ENCODE measurements around the gene ZDHHC14. TPM values are rescaled to one million over a fixed set of nuclear protein-coding genes. Genes with fewer than 3 reads are reported as not detected.

ZDHHC14 gene
- polyA plus RNA-seq, 1 donor (not counting 4 experiments of a cell fraction or from before 2014, with no cell fraction given) = 6.4 TPM

DNA sequence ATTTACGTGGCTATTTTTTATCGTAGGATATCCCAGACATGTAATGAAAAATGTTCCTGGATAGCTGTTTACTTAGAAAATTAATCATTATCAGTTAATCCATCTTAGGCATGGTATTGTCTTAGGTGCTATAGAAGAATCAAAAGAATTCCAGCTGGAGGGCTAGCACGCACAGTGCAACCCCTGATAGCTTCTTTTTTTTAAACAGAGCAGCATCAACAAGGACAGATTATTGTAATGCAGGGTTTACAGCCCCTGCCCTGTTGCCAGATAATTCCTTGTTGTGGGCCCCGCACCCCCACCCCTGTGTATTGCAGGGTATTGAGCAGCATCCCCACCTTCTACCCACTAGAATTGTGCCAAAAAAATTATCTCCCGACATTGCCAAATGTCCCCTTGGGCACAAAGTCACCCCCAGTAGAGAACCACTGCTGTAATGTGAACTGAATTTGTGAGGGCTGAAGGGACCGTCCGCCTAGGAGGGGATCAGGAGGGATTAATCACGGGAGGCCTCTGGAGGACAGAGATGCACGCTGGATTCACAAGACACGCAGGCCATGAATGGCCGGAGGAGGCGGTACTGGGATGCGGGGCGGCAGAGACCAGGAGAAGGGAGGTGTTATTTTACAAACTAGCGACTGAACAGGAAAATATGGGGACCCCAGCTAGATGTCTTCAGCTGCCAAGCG lies 174.6 kb downstream of the ZDHHC14 start:
- Histone ChIP-seq H3K27me3 (ENCODE audit: control insufficient read depth, extremely low read depth, insufficient read depth, low read length) (no peaks in the 10 kb centered on the region), H3K9me3 (ENCODE audit: control insufficient read depth, low read depth, low read length) (no peaks in the 10 kb centered on the region), H3K79me2 (ENCODE audit: control insufficient read depth, insufficient read depth, low read length) (no peaks in the 10 kb centered on the region), H3K4me3 (ENCODE audit: control insufficient read depth in 2 of 3, extremely low read depth in 1 of 3, insufficient read depth in 2 of 3, low read depth in 1 of 3, low read length in 3 of 3) (no peak overlapping the region), H3K36me3 (ENCODE audit: control insufficient read depth in 2 of 2, extremely low read depth in 1 of 2, insufficient read depth in 2 of 2, low read length in 2 of 2) (no peaks in the 10 kb centered on the region), H2AFZ (ENCODE audit: control insufficient read depth, low read length) (no peak overlapping the region), H3K4me1 (ENCODE audit: control insufficient read depth, extremely low read depth, insufficient read depth, low read length) (peaks cover 13% of the 10 kb centered on the region), H4K20me1 (ENCODE audit: control insufficient read depth, extremely low read depth, insufficient read depth, low read length) (no peaks in the 10 kb centered on the region), H3K9me1 (ENCODE audit: control insufficient read depth, extremely low read depth, insufficient read depth, low read length) (peaks cover 5% of the 10 kb centered on the region), H3K4me2 (ENCODE audit: control insufficient read depth, extremely low read depth, insufficient read depth, low read depth, low read length) (no peak overlapping the region), H3K9ac (ENCODE audit: control insufficient read depth, extremely low read depth, insufficient read depth, low read length) (no peak overlapping the region), H3K27ac (ENCODE audit: control insufficient read depth, insufficient read depth, low read length) (no peak overlapping the region)
- no peak for DNase-seq (ENCODE audit: low read depth, low spot score)
- FAIRE-seq = no peak
- TF ChIP-seq, protein P1, sequence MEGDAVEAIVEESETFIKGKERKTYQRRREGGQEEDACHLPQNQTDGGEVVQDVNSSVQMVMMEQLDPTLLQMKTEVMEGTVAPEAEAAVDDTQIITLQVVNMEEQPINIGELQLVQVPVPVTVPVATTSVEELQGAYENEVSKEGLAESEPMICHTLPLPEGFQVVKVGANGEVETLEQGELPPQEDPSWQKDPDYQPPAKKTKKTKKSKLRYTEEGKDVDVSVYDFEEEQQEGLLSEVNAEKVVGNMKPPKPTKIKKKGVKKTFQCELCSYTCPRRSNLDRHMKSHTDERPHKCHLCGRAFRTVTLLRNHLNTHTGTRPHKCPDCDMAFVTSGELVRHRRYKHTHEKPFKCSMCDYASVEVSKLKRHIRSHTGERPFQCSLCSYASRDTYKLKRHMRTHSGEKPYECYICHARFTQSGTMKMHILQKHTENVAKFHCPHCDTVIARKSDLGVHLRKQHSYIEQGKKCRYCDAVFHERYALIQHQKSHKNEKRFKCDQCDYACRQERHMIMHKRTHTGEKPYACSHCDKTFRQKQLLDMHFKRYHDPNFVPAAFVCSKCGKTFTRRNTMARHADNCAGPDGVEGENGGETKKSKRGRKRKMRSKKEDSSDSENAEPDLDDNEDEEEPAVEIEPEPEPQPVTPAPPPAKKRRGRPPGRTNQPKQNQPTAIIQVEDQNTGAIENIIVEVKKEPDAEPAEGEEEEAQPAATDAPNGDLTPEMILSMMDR (optimal IDR thresholded peaks at IDR 0.05 in 1 of 3, IDR thresholded peaks at IDR 0.05 in 1 of 3, conservative IDR thresholded peaks at IDR 0.05 in 1 of 3; ENCODE audit: extremely low read depth in 1 of 3, insufficient read depth in 2 of 3, low read length in 3 of 3) = no peak
- no peak for TF ChIP-seq EZH2 (IDR thresholded peaks at IDR 0.05; ENCODE audit: low read length)
- dilution Hi-C loops (cut with MboI; ENCODE audit: extremely low pct_ligation_motif_present, low sequenced_read_pairs) = no loop called here

DNA sequence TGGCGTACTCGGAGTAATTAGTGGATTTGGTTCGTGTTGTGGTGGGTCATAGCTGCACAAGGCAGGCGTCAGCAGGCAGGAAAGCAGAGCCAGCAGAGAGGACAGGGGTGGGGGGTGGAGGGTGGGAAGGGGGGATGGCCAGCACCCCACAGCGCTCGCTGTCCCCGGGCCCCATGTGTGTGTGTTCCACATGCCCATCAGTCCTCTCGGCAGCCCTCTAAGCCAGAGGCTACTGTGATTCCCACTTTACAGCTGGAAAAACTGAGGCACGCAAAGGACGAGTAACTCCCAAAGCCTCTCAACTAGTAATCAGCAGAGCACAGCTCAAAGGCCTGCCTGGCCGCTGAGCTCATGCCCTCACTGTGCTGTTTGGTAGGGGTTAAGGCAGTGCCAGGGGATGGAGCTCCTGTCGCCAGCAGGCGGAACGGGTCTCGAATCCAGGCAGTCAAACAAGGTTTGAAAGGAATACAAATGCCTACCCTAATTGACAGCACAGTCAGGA lies 175.2 kb downstream of the ZDHHC14 start:
- Histone ChIP-seq H3K79me2 (ENCODE audit: control insufficient read depth, insufficient read depth, low read length) (no peaks in the 10 kb centered on the region), H3K36me3 (ENCODE audit: control insufficient read depth in 2 of 2, extremely low read depth in 1 of 2, insufficient read depth in 2 of 2, low read length in 2 of 2) (no peaks in the 10 kb centered on the region), H4K20me1 (ENCODE audit: control insufficient read depth, extremely low read depth, insufficient read depth, low read length) (no peaks in the 10 kb centered on the region), H3K4me1 (ENCODE audit: control insufficient read depth, extremely low read depth, insufficient read depth, low read length) (peaks cover 7% of the 10 kb centered on the region), H2AFZ (ENCODE audit: control insufficient read depth, low read length) (no peak overlapping the region), H3K9ac (ENCODE audit: control insufficient read depth, extremely low read depth, insufficient read depth, low read length) (no peak overlapping the region), H3K9me1 (ENCODE audit: control insufficient read depth, extremely low read depth, insufficient read depth, low read length) (peaks cover under 1% of the 10 kb centered on the region), H3K4me3 (ENCODE audit: control insufficient read depth in 2 of 3, extremely low read depth in 1 of 3, insufficient read depth in 2 of 3, low read depth in 1 of 3, low read length in 3 of 3) (no peak overlapping the region), H3K27me3 (ENCODE audit: control insufficient read depth, extremely low read depth, insufficient read depth, low read length) (no peaks in the 10 kb centered on the region), H3K4me2 (ENCODE audit: control insufficient read depth, extremely low read depth, insufficient read depth, low read depth, low read length) (no peak overlapping the region), H3K27ac (ENCODE audit: control insufficient read depth, insufficient read depth, low read length) (no peak overlapping the region), H3K9me3 (ENCODE audit: control insufficient read depth, low read depth, low read length) (no peaks in the 10 kb centered on the region)
- no peak for TF ChIP-seq EZH2 (IDR thresholded peaks at IDR 0.05; ENCODE audit: low read length)
- TF ChIP-seq, protein P1 (optimal IDR thresholded peaks at IDR 0.05 in 1 of 3, IDR thresholded peaks at IDR 0.05 in 1 of 3, conservative IDR thresholded peaks at IDR 0.05 in 1 of 3; ENCODE audit: extremely low read depth in 1 of 3, insufficient read depth in 2 of 3, low read length in 3 of 3) = no peak
- dilution Hi-C loops (cut with MboI; ENCODE audit: extremely low pct_ligation_motif_present, low sequenced_read_pairs) = no loop called here
- FAIRE-seq = no peak
- DNase-seq (ENCODE audit: low read depth, low spot score) = no peak
